Measurements from ENCODE around the gene SHC1. TPM values are rescaled to one million over a fixed set of nuclear protein-coding genes. Genes with fewer than 3 reads are reported as not detected.

The SHC1 gene
- total RNA-seq, 2 experiments from 2014 or later = 31.2 to 36.3 TPM

- ChIA-PET POLR2A (interaction anchor here (0.5 to 0.8 kb wide), 2 partner anchors 10 to 12 kb away, joined by 3 to 4 read pairs; no protein-coding TSS in a partner anchor), CTCF (interaction anchor here (1.2 kb wide), 1 partner anchor 271 kb away, joined by 3 read pairs; no protein-coding TSS in a partner anchor)
These were observed 29.8 kb downstream of the SHC1 start for GRCh38 chr1:154940651-154941194.

GRCh38 chr1:154940213-154940560 is 30.4 kb downstream of the SHC1 start:
- ChIA-PET POLR2A (interaction anchor here (0.5 to 0.8 kb wide), 2 partner anchors 9 to 12 kb away, joined by 3 to 4 read pairs; no protein-coding TSS in a partner anchor), CTCF (interaction anchor here (0.9 to 1.2 kb wide), 2 partner anchors 15 to 270 kb away, joined by 3 read pairs; partner anchors contain the start of gene PBXIP1)

- ChIA-PET CTCF (interaction anchor here (0.7 to 1.0 kb wide), 4 partner anchors 17 to 238 kb away, joined by 3 to 4 read pairs (median 4); partner anchors contain the start of gene PBXIP1), POLR2A (no interaction called here)
These were observed 31.7 kb downstream of the SHC1 start for GRCh38 chr1:154938604-154939399.

- CTCF ChIA-PET = interaction anchor here (0.6 to 2.5 kb wide), 4 partner anchors 23 to 79 kb away, joined by 3 to 8 read pairs (median 4); no protein-coding TSS in a partner anchor
- POLR2A ChIA-PET = interaction anchor here (1.3 kb wide), 1 partner anchor 14 kb away, joined by 5 read pairs; no protein-coding TSS in a partner anchor
These were observed 32.6 kb downstream of the SHC1 start for GRCh38 chr1:154937988-154938386.

GRCh38 chr1:154937085-154937987 is 33.2 kb downstream of the SHC1 start:
- POLR2A ChIA-PET = interaction anchor here (0.5 to 1.5 kb wide), 5 partner anchors 14 to 115 kb away, joined by 4 to 8 read pairs (median 7); partner anchors contain the start of gene PBXIP1
- CTCF ChIA-PET = interaction anchor here (0.6 to 2.5 kb wide), 10 partner anchors 12 to 378 kb away, joined by 3 to 8 read pairs (median 4); no protein-coding TSS in a partner anchor

- ChIA-PET POLR2A (interaction anchor here (0.5 to 1.5 kb wide), 7 partner anchors 19 to 377 kb away, joined by 3 to 8 read pairs (median 4); partner anchors contain the start of gene PBXIP1), CTCF (interaction anchor here (0.6 to 2.5 kb wide), 12 partner anchors 11 to 377 kb away, joined by 3 to 8 read pairs (median 4); partner anchors contain the start of gene PYGO2)
These were observed 33.9 kb downstream of the SHC1 start, which contains the start of gene PMVK for GRCh38 chr1:154936555-154937084. Gene PMVK, minus strand, starts transcription at chr1:154936719. Its CDS starts 34 bp downstream, at chr1:154936685.

- POLR2A ChIA-PET = interaction anchor here (0.6 to 1.5 kb wide), 7 partner anchors 20 to 376 kb away, joined by 3 to 8 read pairs (median 4); partner anchors contain the start of gene PBXIP1
- CTCF ChIA-PET = interaction anchor here (0.6 to 2.5 kb wide), 12 partner anchors 10 to 376 kb away, joined by 3 to 8 read pairs (median 4); partner anchors contain the start of gene PYGO2
These were observed 34.6 kb downstream of the SHC1 start for GRCh38 chr1:154935749-154936554.

- ChIA-PET POLR2A (no interaction called here), CTCF (interaction anchor here (0.6 to 1.0 kb wide), 5 partner anchors 19 to 599 kb away, joined by 3 to 5 read pairs (median 5); no protein-coding TSS in a partner anchor)
These were observed 36.1 kb downstream of the SHC1 start for GRCh38 chr1:154934358-154934948.

GRCh38 chr1:154931940-154932487 is 38.5 kb downstream of the SHC1 start:
- POLR2A ChIA-PET = no interaction called here
- CTCF ChIA-PET = no interaction called here

GRCh38 chr1:154926201-154926600 is 44.3 kb downstream of the SHC1 start:
- CTCF ChIA-PET = interaction anchor here (1.4 kb wide), 1 partner anchor 10 kb away, joined by 5 read pairs; the partner anchor contains the start of gene PMVK
- POLR2A ChIA-PET = no interaction called here

GRCh38 chr1:154925335-154926170 is 45.0 kb downstream of the SHC1 start:
- ChIA-PET CTCF (interaction anchor here (0.7 to 1.4 kb wide), 2 partner anchors 11 to 13 kb away, joined by 4 to 5 read pairs; partner anchors contain the start of gene PMVK), POLR2A (interaction anchor here (0.6 kb wide), 1 partner anchor 243 kb away, joined by 5 read pairs; no protein-coding TSS in a partner anchor)

GRCh38 chr1:154923695-154924094 is 46.9 kb downstream of the SHC1 start:
- POLR2A ChIA-PET = no interaction called here
- CTCF ChIA-PET = interaction anchor here (0.6 kb wide), 1 partner anchor 216 kb away, joined by 4 read pairs; no protein-coding TSS in a partner anchor

- ChIA-PET CTCF (no interaction called here), POLR2A (interaction anchor here (0.6 kb wide), 1 partner anchor 94 kb away, joined by 5 read pairs; no protein-coding TSS in a partner anchor)
These were observed 57.3 kb downstream of the SHC1 start for GRCh38 chr1:154913273-154913672.

- ChIA-PET CTCF (interaction anchor here (0.6 to 1.1 kb wide), 2 partner anchors 13 to 34 kb away, joined by 3 to 4 read pairs; no protein-coding TSS in a partner anchor), POLR2A (no interaction called here)
These were observed 57.8 kb downstream of the SHC1 start for GRCh38 chr1:154912755-154913154.

Measured in activated CD8-positive, alpha-beta memory T cell treated with anti-CD3 and anti-CD28 coated beads for 36 hours (primary cell).